ENCODE results near the gene TUT4.

TUT4 gene

GRCh38 chr1:52533713-52534112 lies 19.2 kb downstream of the TUT4 start:
- DNase-seq (ENCODE audit: low read depth in 3 of 3), result no peak

GRCh38 chr1:52532731-52533327 lies 20.1 kb downstream of the TUT4 start:
- DNase-seq (ENCODE audit: low read depth in 3 of 3), result no peak

- no peak for DNase-seq (ENCODE audit: low read depth in 3 of 3)
Observed at GRCh38 chr1:52532247-52532646, 20.6 kb downstream of the TUT4 start.

- no peak for DNase-seq (ENCODE audit: low read depth in 3 of 3)
Observed at GRCh38 chr1:52531249-52531872, 21.5 kb downstream of the TUT4 start.

- DNase-seq (ENCODE audit: low read depth in 3 of 3), result no peak
Observed at GRCh38 chr1:52530563-52531144, 22.2 kb downstream of the TUT4 start.

GRCh38 chr1:52523376-52523775 lies 29.5 kb downstream of the TUT4 start:
- no peak for DNase-seq (ENCODE audit: low read depth in 3 of 3)

- DNase-seq (ENCODE audit: low read depth in 3 of 3), result no peak
Observed at GRCh38 chr1:52520148-52520547, 32.7 kb downstream of the TUT4 start.

GRCh38 chr1:52518962-52519361 lies 33.9 kb downstream of the TUT4 start:
- no peak for DNase-seq (ENCODE audit: low read depth in 3 of 3)

- no peak for DNase-seq (ENCODE audit: low read depth in 3 of 3)
Observed at GRCh38 chr1:52511851-52512615, 40.9 kb downstream of the TUT4 start.

- DNase-seq (ENCODE audit: low read depth in 3 of 3), result no peak
Observed at GRCh38 chr1:52511439-52511838, 41.5 kb downstream of the TUT4 start.

- DNase-seq (ENCODE audit: low read depth in 3 of 3), result no peak
Observed at GRCh38 chr1:52506920-52507546, 45.9 kb downstream of the TUT4 start.

- DNase-seq (ENCODE audit: low read depth in 3 of 3), result no peak
Observed at GRCh38 chr1:52506349-52506748, 46.5 kb downstream of the TUT4 start.

- DNase-seq (ENCODE audit: low read depth in 3 of 3), result no peak
Observed at GRCh38 chr1:52504720-52505119, 48.2 kb downstream of the TUT4 start.

- no peak for DNase-seq (ENCODE audit: low read depth in 3 of 3)
Observed at GRCh38 chr1:52503706-52504105, 49.2 kb downstream of the TUT4 start.

- no peak for DNase-seq (ENCODE audit: low read depth in 3 of 3)
Observed at GRCh38 chr1:52502789-52503188, 50.1 kb downstream of the TUT4 start.

GRCh38 chr1:52487632-52488031 lies 65.3 kb downstream of the TUT4 start:
- DNase-seq (ENCODE audit: low read depth in 3 of 3), result no peak

GRCh38 chr1:52482326-52483004 lies 70.4 kb downstream of the TUT4 start:
- no peak for DNase-seq (ENCODE audit: low read depth in 3 of 3)

GRCh38 chr1:52479076-52479475 lies 73.8 kb downstream of the TUT4 start:
- no peak for DNase-seq (ENCODE audit: low read depth in 3 of 3)

GRCh38 chr1:52477876-52478275 lies 75.0 kb downstream of the TUT4 start:
- DNase-seq (ENCODE audit: low read depth in 3 of 3), result no peak

GRCh38 chr1:52476943-52477342 lies 75.9 kb downstream of the TUT4 start:
- DNase-seq (ENCODE audit: low read depth in 3 of 3), result no peak

GRCh38 chr1:52474807-52475206 lies 78.1 kb downstream of the TUT4 start:
- no peak for DNase-seq (ENCODE audit: low read depth in 3 of 3)

- no peak for DNase-seq (ENCODE audit: low read depth in 3 of 3)
Observed at GRCh38 chr1:52473039-52473438, 79.9 kb downstream of the TUT4 start.

All from stimulated activated CD4-positive, alpha-beta T cell treated with anti-CD3 and anti-CD28 coated beads, TNF-alpha, amount 100 ng/mL, for 4 hours (primary cell).